MM.1S (cell line): Measurements from ENCODE around the gene TP73.

Source experiments
- DNase-seq: peaks from one replicate; pipeline ENCODE4 v3.0.0-alpha.2; 2015
- H2AFZ ChIP-seq: fragments of 300-600 bp; sonication (generic); 2 replicates; pipeline ENCODE4 v1.6.0; 2016; ENCODE audit warnings: antibody characterized with exemption, low read length
- H3F3A ChIP-seq: fragments of 300-600 bp; sonication (generic); 2 replicates; pipeline ENCODE4 v1.6.1; 2016; ENCODE audit warnings: mild to moderate bottlenecking, antibody characterized with exemption, low read length, moderate library complexity, mixed read lengths; ENCODE audit not compliant: insufficient read depth
- H3K27ac ChIP-seq: fragments of 300-600 bp; sonication (generic); 2 replicates; pipeline ENCODE4 v1.5.1; 2016; ENCODE audit warnings: mild to moderate bottlenecking, low read length
- H3K27me3 ChIP-seq: fragments of 300-600 bp; sonication (generic); replicated peaks from 2 replicates; pipeline ENCODE4 v1.6.0; 2016; ENCODE audit warnings: low read length; ENCODE audit not compliant: insufficient read depth
- H3K36me3 ChIP-seq: fragments of 300-600 bp; sonication (generic); replicated peaks from 2 replicates; pipeline ENCODE4 v1.6.1; 2016; ENCODE audit warnings: mild to moderate bottlenecking, low read length, mixed read lengths; ENCODE audit not compliant: insufficient read depth
- H3K4me1 ChIP-seq: fragments of 300-600 bp; sonication (generic); 2 replicates; pipeline ENCODE4 v1.6.1; 2016; ENCODE audit warnings: low read length, mixed read lengths
- H3K4me2 ChIP-seq: fragments of 300-600 bp; sonication (generic); 2 replicates; pipeline ENCODE4 v1.6.0; 2016; ENCODE audit warnings: low read depth, low read length
- H3K4me3 ChIP-seq: fragments of 300-600 bp; sonication (generic); 2 replicates; pipeline ENCODE4 v1.5.1; 2016; ENCODE audit warnings: low read length, mixed read lengths
- H3K79me2 ChIP-seq: fragments of 300-600 bp; sonication (generic); 2 replicates; pipeline ENCODE4 v1.6.1; 2016; ENCODE audit warnings: mixed run types, low read length, mixed read lengths
- H3K9ac ChIP-seq: fragments of 300-600 bp; sonication (generic); 2 replicates; pipeline ENCODE4 v1.6.1; 2016; ENCODE audit warnings: low read length, mixed read lengths
- H3K9me2 ChIP-seq: fragments of 300-600 bp; sonication (generic); replicated peaks from 2 replicates; pipeline ENCODE4 v1.6.1; 2016; ENCODE audit warnings: mild to moderate bottlenecking, low read length, mixed read lengths; ENCODE audit not compliant: insufficient read depth
- H3K9me3 ChIP-seq: fragments of 300-600 bp; sonication (generic); replicated peaks from 2 replicates; pipeline ENCODE4 v1.6.1; 2016; ENCODE audit warnings: mild to moderate bottlenecking, low read length, mixed read lengths; ENCODE audit not compliant: insufficient read depth
- H4K20me1 ChIP-seq: fragments of 300-600 bp; sonication (generic); 2 replicates; pipeline ENCODE4 v1.6.1; 2016; ENCODE audit warnings: mild to moderate bottlenecking, low read length, moderate library complexity, mixed read lengths; ENCODE audit not compliant: insufficient read depth
- EZH2 ChIP-seq: fragments of 300-600 bp; sonication (generic); optimal IDR thresholded peaks from 2 replicates; pipeline ENCODE3; 2017; ENCODE audit warnings: low read depth, mild to moderate bottlenecking, antibody characterized with exemption, low read length, mixed read lengths
- EZH2phosphoT487 ChIP-seq: fragments of 300-600 bp; sonication (generic); IDR thresholded peaks from 2 replicates; pipeline ENCODE4 v1.6.1; 2018; ENCODE audit warnings: antibody characterized with exemption, low read length
- TF ChIP-seq, protein P1 (sequence below): fragments of 300-600 bp; sonication (generic); IDR thresholded peaks from 2 replicates; pipeline ENCODE4 v1.5.1; 2016; ENCODE audit warnings: antibody characterized with exemption, low read length, mixed read lengths

TP73 gene

DNA sequence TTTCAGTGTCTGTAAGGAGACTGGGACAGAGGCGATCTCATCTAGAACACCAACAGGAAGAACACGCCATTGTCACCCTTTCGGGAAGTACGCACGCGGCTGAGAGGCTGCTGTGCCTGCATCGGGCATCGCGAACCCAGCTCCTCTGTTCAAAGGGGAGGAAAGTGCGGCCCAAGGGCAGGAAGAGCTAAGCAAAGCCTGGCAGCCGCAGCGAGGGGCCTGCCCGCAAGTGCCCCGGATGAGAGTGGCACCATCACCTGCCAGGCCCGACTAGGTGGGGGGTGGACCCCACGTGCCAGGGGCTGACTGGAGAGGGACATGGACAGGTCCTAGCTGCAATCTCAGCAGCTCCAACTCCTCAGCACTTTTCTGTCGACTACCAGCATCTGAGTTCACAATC lies 20.0 kb upstream of the TP73 start:
- TF ChIP-seq, protein P1, sequence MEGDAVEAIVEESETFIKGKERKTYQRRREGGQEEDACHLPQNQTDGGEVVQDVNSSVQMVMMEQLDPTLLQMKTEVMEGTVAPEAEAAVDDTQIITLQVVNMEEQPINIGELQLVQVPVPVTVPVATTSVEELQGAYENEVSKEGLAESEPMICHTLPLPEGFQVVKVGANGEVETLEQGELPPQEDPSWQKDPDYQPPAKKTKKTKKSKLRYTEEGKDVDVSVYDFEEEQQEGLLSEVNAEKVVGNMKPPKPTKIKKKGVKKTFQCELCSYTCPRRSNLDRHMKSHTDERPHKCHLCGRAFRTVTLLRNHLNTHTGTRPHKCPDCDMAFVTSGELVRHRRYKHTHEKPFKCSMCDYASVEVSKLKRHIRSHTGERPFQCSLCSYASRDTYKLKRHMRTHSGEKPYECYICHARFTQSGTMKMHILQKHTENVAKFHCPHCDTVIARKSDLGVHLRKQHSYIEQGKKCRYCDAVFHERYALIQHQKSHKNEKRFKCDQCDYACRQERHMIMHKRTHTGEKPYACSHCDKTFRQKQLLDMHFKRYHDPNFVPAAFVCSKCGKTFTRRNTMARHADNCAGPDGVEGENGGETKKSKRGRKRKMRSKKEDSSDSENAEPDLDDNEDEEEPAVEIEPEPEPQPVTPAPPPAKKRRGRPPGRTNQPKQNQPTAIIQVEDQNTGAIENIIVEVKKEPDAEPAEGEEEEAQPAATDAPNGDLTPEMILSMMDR = no peak
- no peak for TF ChIP-seq EZH2phosphoT487
- TF ChIP-seq EZH2 = no peak
- Histone ChIP-seq H3K9ac (no peak overlapping the region), H3F3A (peaks cover 17% of the 10 kb centered on the region), H3K27ac (no peak overlapping the region), H2AFZ (no peak overlapping the region), H3K4me3 (no peak overlapping the region), H3K4me1 (peaks cover 26% of the 10 kb centered on the region), H3K4me2 (no peak overlapping the region), H3K27me3 (no peaks in the 10 kb centered on the region), H4K20me1 (no peaks in the 10 kb centered on the region), H3K9me3 (no peaks in the 10 kb centered on the region), H3K9me2 (no peaks in the 10 kb centered on the region), H3K36me3 (0 out of 2 replicates have a peak, but pooled peaks cover 3% of the 10 kb centered on the region), H3K79me2 (no peaks in the 10 kb centered on the region)
- no peak for DNase-seq

DNA sequence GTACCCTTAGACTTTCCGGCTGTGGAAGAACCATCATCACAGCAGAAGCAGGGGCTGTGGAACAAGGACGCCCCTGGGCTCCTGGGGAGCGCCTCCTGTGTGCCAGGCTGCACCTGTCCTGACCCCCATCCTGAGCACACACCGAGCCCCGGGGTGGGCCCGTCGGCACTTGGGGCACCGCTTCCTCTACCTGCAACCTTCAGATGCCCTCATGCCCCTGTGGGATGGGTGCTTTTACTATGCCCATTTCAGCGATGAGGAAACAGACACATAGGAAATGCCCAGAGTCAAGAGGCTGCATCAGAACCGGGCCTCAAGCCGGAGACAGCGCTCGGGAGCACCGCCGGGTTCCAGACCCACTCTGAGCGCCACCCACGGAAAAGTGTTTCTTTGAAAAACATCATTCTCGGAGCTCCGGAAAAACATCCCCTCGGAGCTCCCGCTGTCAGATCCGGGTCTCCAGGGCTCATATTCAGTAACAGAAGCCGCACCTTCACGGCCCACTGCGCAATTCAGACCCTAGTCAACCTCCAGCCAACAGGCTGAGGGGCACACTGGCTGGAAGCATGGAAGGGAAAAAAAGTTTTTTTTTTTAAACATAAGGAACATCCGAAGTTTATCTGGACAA lies 19.5 kb upstream of the TP73 start:
- DNase-seq = no peak
- H3K9me3 ChIP-seq = no peaks in the 10 kb centered on the region
- no peak overlapping the region for H3K4me3 ChIP-seq
- no peaks in the 10 kb centered on the region for H4K20me1 ChIP-seq
- no peak overlapping the region for H3K9ac ChIP-seq
- H3K4me2 ChIP-seq = no peak overlapping the region
- H3K27ac ChIP-seq = no peak overlapping the region
- no peak overlapping the region for H2AFZ ChIP-seq
- H3F3A ChIP-seq = peaks cover 17% of the 10 kb centered on the region
- H3K36me3 ChIP-seq = 0 out of 2 replicates have a peak, but pooled peaks cover 3% of the 10 kb centered on the region
- H3K9me2 ChIP-seq = no peaks in the 10 kb centered on the region
- H3K27me3 ChIP-seq = no peaks in the 10 kb centered on the region
- H3K79me2 ChIP-seq = no peaks in the 10 kb centered on the region
- no peak for TF ChIP-seq EZH2
- TF ChIP-seq, protein P1 = no peak
- no peak for TF ChIP-seq EZH2phosphoT487
- peaks cover 26% of the 10 kb centered on the region for H3K4me1 ChIP-seq

DNA sequence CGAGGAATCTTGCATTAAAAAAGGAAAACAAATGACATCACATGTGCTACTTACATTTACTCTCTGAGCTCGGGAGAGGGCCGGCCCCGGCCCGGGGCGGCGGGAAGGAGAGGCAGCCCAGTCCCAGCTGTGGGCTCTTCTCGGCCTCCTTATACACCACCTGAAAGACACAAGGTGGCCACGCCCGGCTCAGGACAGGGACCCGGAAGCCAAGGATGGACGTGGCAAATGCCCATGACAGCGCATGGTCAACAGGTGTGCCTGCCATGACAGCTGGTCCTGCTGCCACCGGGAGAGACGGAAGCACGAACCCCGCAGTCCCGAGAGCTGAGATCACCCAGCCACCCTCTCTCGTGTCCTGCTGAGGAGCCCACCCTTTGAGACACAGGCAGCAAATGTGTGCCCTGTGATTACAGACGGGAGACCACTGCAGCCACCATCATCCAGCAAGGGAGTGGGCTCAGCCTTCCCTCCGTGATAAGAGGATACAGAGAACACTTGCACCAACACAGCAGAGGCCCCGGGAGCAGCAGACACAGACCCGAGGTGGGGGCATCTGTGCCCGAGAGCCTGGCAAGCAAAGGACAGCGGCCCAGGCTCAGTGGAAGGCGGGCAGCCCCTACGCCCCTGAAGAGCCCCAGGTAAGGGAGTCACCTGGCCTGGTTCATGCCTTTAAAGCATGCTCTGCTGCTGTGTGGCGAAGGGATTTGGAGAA lies 18.8 kb upstream of the TP73 start:
- no peaks in the 10 kb centered on the region for H4K20me1 ChIP-seq
- peaks cover 26% of the 10 kb centered on the region for H3K4me1 ChIP-seq
- no peak overlapping the region for H3K4me2 ChIP-seq
- H3K27ac ChIP-seq = no peak overlapping the region
- H3K4me3 ChIP-seq = no peak overlapping the region
- H3K36me3 ChIP-seq = peaks cover 6% of the 10 kb centered on the region; the same call in 1 of the 2 replicates
- peaks cover 17% of the 10 kb centered on the region for H3F3A ChIP-seq
- DNase-seq = no peak
- H3K9me2 ChIP-seq = no peaks in the 10 kb centered on the region
- no peak overlapping the region for H3K9ac ChIP-seq
- H2AFZ ChIP-seq = no peak overlapping the region
- no peaks in the 10 kb centered on the region for H3K27me3 ChIP-seq
- TF ChIP-seq EZH2phosphoT487 (no peak), EZH2 (no peak)
- no peaks in the 10 kb centered on the region for H3K9me3 ChIP-seq
- H3K79me2 ChIP-seq = no peaks in the 10 kb centered on the region
